ENCODE results near the gene ZBTB4.

DNA sequence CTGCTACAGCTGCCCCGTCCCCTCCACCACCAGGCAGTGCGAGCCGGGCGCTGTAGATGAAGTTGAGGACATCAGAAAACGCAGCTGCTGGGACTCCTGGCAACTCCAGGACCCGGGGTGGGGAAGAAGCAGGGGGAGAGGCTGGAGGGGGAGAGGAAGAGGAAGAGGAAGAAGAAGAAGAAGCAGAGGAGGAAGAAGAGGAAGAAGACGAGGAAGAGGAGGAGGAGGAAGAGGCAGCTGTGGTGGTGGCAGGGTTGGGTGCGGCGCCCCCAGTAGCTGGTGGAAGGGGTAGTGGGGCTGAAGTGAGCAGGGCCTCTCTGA lies 13.2 kb downstream of the ZBTB4 start:
- TF ChIP-seq POLR2AphosphoS5 (IDR thresholded peaks at IDR 0.05; ENCODE audit: low read depth) (no peak), SPI1 (IDR thresholded peaks at IDR 0.05; ENCODE audit: borderline replicate concordance, low read depth) (no peak), GABPA (IDR thresholded peaks at IDR 0.05; ENCODE audit: low read depth) (no peak)
- TF ChIP-seq, protein P1, sequence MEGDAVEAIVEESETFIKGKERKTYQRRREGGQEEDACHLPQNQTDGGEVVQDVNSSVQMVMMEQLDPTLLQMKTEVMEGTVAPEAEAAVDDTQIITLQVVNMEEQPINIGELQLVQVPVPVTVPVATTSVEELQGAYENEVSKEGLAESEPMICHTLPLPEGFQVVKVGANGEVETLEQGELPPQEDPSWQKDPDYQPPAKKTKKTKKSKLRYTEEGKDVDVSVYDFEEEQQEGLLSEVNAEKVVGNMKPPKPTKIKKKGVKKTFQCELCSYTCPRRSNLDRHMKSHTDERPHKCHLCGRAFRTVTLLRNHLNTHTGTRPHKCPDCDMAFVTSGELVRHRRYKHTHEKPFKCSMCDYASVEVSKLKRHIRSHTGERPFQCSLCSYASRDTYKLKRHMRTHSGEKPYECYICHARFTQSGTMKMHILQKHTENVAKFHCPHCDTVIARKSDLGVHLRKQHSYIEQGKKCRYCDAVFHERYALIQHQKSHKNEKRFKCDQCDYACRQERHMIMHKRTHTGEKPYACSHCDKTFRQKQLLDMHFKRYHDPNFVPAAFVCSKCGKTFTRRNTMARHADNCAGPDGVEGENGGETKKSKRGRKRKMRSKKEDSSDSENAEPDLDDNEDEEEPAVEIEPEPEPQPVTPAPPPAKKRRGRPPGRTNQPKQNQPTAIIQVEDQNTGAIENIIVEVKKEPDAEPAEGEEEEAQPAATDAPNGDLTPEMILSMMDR (IDR thresholded peaks at IDR 0.05; ENCODE audit: insufficient read depth, low read length), result no peak
- TF ChIP-seq, protein P2, sequence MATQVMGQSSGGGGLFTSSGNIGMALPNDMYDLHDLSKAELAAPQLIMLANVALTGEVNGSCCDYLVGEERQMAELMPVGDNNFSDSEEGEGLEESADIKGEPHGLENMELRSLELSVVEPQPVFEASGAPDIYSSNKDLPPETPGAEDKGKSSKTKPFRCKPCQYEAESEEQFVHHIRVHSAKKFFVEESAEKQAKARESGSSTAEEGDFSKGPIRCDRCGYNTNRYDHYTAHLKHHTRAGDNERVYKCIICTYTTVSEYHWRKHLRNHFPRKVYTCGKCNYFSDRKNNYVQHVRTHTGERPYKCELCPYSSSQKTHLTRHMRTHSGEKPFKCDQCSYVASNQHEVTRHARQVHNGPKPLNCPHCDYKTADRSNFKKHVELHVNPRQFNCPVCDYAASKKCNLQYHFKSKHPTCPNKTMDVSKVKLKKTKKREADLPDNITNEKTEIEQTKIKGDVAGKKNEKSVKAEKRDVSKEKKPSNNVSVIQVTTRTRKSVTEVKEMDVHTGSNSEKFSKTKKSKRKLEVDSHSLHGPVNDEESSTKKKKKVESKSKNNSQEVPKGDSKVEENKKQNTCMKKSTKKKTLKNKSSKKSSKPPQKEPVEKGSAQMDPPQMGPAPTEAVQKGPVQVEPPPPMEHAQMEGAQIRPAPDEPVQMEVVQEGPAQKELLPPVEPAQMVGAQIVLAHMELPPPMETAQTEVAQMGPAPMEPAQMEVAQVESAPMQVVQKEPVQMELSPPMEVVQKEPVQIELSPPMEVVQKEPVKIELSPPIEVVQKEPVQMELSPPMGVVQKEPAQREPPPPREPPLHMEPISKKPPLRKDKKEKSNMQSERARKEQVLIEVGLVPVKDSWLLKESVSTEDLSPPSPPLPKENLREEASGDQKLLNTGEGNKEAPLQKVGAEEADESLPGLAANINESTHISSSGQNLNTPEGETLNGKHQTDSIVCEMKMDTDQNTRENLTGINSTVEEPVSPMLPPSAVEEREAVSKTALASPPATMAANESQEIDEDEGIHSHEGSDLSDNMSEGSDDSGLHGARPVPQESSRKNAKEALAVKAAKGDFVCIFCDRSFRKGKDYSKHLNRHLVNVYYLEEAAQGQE (IDR thresholded peaks at IDR 0.05; ENCODE audit: insufficient replicate concordance, low read depth), result no peak

Data from HL-60 (cell line).